ENCODE results near the gene INAFM2.

The INAFM2 gene

DNA sequence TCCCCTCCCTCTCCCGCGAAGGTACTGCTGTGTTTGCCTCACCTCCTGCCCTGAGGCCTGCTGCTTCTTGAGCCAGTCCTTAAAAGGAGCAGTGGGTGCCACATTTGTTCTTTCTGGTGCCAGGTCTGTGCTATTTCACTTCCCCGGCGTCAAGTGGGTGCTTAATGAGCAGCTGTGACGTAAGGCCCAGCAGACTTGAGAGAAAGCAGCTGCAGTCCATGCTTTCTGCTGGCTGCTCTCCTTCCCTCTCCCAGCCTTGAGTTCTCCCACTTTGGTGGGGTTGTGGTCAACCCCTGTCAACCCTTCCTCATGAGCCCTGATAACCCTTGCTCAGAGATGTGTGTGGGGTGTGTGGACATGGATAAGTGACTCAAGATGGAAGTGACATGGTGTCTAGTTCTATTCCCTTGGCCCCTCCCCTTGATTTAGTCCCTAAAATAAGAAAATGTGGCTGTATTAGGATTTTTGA is 6.9 kb downstream of the INAFM2 start:
- peak; percentile 38 to 57 for DNase-seq

DNA sequence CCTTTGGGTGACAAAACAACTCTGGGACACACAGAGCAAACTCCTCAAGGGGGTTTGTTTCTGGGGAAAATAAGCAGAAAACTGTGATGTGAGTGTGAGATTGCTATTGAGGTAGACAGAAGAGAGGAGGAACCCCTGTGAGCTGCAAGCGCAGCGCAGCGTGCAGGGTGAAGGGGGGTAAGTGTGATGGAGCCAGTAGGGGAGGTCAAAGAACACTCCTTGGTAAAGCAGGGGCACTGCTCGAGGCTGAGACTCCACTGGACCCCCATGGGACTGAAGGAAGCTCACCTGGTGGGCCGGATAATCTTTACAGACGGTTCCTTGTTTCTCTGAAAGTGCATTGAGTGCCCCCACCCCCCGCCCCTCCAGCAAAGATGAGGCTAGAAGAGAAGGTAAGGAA is 7.5 kb downstream of the INAFM2 start:
- no peak for DNase-seq

DNA sequence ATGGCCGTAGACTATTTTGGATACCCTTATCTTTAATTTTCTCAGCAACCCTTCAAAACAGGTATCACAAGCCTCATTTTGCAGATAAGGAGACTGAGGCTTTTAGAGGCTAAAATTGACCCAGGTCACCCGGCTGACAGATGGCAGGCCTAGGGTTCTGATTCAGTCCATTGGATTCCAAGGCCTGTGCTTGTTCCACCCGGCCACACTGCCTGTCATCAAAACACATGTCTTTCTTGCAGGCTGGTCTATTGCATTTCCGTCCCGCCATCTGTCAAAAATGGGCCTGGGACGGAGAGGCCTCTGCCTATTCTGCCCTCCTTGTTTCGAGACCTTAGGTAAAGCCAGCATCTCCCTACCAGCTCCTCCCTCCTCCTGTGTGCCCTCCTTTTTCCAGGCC is 8.1 kb downstream of the INAFM2 start:
- DNase-seq = no peak

- peak; percentile 40 to 62 for DNase-seq
These were observed 8.8 kb downstream of the INAFM2 start for GRCh38 chr15:40332113-40332781.

DNA sequence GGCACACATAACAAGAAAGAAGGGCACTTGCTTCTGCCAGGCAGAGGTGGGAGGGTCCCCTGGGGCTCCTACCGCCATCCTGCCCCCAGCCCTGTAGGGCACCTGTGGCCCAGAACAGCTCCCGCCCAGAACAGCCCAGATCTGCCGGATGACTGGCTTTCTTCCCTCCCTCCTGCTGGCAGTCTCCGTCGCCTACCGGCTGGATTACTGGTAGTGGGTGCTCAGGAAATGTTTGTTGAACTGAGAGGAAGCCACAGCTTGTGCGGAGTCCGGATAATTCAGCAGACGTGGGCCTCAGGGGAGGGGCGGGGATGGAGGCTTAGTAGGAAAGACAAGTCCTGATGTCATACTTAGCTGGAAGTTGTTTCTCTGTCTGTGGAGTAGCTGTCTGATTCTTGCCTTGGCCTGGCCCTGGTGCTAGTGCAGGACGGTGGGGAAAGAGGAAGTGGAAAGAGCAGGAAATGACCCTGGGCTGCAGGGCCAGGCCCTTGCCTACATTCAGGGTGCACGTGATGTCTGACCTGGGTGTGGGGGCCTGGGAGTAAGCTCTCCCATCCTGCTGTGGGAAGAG is 10.5 kb downstream of the INAFM2 start:
- peak; percentile 80 to 93 for DNase-seq

DNA sequence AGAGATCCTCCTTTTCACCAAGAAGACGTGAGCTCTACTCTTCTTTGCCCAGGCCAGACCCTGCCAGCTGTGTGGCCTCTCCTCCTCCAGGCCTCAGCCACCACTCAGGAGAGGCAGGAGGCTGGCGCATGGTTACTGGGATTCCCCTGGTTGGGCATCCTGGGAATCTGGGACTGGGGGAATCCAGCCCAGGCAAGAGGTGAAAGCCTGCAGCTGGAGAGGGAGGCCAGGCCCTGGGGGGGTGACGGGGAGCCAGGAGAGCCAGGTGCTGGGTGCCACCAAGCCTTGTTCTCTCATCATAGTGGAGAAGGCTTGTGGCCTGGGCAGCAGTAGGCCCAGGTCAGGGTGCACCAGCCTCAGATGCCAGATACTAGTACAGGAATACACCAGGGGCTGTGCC is 11.0 kb downstream of the INAFM2 start:
- no peak for DNase-seq

DNA sequence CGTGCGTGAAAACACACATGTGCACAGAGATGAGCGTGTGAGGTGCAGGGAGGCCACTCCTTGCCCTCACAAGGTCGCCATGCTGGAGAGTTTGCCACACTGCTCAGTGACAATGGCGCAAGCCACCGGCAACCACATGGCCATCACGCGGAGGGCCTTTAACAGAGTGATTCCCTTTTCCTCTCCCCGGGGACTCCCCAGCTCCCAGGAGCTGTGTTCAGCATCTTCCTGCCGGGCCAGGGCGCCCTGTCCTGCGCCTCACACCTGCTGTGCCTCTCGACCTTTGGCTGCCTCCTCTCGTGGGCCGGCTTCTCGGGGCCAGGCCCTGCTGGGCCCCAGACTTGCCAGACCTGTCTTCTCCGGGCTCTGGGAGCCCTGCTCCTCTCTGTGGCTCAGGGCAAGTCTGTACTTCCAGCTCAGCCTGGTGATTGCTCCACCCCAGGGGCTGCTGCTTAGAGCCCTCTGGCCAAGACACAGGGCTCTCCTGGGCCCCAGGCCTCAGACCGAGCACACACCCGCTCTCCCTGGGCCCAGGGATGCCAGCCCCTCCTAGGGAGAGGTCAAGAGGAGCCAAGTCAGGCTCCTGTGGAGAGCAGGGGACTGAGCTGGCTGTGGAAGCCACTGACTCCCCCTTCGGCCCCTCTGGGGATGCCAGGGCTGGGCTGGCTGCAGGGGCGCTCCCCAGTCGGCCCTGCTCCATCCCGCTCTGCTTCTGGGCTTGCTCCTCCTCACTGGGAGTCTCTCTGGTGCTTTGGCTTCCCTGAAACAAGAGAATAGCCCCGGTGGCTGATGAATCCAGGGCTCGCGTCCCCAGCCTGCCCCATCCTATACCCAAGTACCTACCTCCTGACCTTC is 11.7 kb downstream of the INAFM2 start:
- DNase-seq = peak; percentile 74 to 89

- DNase-seq = no peak
These were observed 12.6 kb downstream of the INAFM2 start for GRCh38 chr15:40335938-40336743.

GRCh38 chr15:40336744-40337122 is 13.2 kb downstream of the INAFM2 start:
- DNase-seq = peak; percentile 33 to 63

DNA sequence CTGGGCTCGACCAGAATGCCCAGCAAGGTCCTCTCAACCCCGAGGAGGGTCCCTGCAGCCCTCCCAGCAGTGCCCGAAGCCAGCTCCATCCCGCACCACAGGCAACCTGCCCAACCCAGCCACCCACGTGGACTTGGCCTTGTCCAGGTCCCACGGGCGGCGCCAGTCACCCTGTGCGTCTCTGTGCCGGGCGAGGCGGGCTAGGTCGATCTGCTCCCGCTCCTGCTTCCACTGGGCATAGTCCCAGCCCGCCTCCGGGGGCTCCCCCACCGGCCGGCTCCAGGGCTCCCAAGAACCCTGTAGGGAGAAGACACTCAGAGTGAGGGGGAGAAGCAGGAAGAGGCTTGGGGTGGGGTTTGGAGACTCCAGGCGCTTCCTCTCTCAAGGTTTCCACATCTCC is 14.1 kb downstream of the INAFM2 start:
- no peak for DNase-seq

GRCh38 chr15:40338041-40338657 is 14.7 kb downstream of the INAFM2 start:
- peak; percentile 66 to 78 for DNase-seq

DNA sequence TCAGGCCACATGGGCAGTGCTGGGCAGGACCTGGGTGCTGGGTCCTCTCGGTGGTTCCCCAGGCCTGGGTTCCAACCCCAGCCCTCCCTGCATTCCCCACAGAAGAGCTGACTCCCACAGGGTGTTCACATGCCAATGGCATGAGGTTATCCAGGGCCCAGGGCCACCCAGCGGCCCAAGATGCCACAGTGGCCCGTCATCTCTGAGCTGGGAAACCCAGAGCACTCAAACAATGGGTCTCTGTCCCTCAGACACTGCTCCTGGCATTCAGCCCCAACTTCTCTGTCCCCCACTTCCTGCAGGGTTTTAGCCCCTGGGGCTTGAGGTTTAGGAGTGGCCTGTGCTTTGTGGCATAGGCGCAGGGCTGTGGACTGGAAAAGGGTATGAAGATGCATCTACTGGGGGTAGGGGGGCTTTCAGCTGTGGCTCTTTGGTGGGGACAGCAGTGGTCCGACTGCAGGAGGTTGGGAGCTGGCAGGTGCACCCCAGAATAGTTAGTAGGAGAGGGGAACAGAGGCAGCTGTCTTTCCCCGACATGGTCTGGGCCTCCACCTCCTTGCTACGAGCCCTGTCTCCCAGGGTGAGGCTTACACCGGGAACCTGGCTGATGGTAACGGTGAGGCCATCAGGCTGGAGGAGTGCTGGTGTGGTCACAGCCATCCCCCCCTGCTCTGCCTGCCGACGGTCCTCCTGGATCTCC is 15.6 kb downstream of the INAFM2 start:
- DNase-seq = no peak

- no peak for DNase-seq
These were observed 16.1 kb downstream of the INAFM2 start for GRCh38 chr15:40339621-40339945.

GRCh38 chr15:40340038-40340739 is 16.7 kb downstream of the INAFM2 start:
- DNase-seq = no peak

DNA sequence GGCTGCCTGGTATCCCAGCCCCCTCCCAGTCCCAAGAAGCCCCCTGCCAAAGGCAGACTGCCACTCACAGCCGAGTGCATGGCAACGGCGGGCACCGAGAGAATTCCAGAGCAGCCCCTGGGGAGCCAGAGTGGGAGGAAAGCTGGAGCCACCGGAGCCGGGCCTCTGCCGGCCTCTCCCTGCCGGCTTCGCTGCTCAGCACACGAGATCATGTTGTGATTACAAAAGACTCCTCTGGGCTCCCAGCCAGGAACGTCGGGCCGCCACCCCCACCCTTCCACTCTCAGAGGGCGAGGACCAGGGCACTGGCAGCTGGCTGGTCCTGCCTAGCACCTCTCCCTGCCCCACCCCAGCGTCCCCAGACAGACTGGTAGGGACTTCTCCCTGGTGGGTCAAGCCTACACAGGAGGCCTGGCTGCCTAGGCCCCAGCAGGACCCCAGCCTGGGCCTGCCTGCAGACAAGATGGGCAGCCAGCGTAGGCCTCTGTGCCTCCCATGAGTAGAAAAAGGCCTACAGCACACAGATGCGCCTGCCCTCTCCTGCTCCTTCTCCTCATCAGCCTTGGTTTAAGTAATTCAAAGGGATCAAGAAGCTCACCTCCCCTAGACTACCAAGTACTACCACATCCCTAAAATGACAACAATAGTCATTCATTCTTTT is 17.4 kb downstream of the INAFM2 start, which contains the start of gene CCDC9B:
CCDC9B (minus strand) TSS at position 200 of the 661 bp plus-strand sequence; CDS start at position 80, 120 bp downstream.
- peak; percentile 63 to 87 for DNase-seq

GRCh38 chr15:40342416-40343320 is 19.2 kb downstream of the INAFM2 start:
- DNase-seq = no peak

- DNase-seq = no peak
These were observed 20.0 kb downstream of the INAFM2 start for GRCh38 chr15:40343512-40343911.

GRCh38 chr15:40344217-40344616 is 20.7 kb downstream of the INAFM2 start:
- no peak for DNase-seq

DNA sequence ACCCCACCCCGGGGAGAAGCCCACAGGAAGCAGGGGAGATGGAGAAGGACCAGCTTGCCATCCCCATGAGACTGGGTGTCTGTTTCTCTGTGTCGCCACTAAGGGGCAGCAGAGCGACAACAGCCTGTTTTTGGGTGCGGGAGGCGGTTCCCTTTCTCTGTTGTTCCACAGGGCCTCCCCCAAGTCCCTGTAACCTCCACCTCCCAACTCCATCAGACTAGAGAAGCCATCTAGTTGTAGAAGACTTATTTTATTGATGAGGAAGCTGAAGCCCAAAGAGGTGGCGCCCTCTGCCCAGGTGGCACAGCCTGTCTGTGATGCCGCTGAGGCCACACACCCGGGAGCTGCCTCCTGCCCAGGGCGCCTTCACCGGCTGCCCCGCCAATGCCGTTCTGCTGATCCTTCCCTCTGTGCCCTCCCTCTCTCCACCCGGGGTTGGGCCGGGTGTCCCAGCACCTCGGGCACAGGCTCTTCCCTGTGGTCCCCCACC is 21.2 kb downstream of the INAFM2 start:
- DNase-seq = peak; percentile 51 to 79

Data from inflammatory macrophage treated with lipopolysaccharide for 1 hour (primary cell).